ENCODE data around the gene GOLM1.

GRCh38 chr9:86022687-86023266 lies 76.6 kb downstream of the GOLM1 start:
- TF ChIP-seq, protein P1, sequence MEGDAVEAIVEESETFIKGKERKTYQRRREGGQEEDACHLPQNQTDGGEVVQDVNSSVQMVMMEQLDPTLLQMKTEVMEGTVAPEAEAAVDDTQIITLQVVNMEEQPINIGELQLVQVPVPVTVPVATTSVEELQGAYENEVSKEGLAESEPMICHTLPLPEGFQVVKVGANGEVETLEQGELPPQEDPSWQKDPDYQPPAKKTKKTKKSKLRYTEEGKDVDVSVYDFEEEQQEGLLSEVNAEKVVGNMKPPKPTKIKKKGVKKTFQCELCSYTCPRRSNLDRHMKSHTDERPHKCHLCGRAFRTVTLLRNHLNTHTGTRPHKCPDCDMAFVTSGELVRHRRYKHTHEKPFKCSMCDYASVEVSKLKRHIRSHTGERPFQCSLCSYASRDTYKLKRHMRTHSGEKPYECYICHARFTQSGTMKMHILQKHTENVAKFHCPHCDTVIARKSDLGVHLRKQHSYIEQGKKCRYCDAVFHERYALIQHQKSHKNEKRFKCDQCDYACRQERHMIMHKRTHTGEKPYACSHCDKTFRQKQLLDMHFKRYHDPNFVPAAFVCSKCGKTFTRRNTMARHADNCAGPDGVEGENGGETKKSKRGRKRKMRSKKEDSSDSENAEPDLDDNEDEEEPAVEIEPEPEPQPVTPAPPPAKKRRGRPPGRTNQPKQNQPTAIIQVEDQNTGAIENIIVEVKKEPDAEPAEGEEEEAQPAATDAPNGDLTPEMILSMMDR (IDR thresholded peaks at IDR 0.05), result no peak
- TF ChIP-seq POLR2A (IDR thresholded peaks at IDR 0.05), result no peak
